GM18519 (cell line): ENCODE results near the gene CLIC1.

Experiments
- ATAC-seq: cut with Tn5 transposase; IDR thresholded peaks from one replicate; pipeline ENCODE4 v1.9.1; 2021; ENCODE audit warnings: mild to moderate bottlenecking, moderate library complexity; ENCODE audit not compliant: unreplicated experiment, low FRiP score

The CLIC1 gene

DNA sequence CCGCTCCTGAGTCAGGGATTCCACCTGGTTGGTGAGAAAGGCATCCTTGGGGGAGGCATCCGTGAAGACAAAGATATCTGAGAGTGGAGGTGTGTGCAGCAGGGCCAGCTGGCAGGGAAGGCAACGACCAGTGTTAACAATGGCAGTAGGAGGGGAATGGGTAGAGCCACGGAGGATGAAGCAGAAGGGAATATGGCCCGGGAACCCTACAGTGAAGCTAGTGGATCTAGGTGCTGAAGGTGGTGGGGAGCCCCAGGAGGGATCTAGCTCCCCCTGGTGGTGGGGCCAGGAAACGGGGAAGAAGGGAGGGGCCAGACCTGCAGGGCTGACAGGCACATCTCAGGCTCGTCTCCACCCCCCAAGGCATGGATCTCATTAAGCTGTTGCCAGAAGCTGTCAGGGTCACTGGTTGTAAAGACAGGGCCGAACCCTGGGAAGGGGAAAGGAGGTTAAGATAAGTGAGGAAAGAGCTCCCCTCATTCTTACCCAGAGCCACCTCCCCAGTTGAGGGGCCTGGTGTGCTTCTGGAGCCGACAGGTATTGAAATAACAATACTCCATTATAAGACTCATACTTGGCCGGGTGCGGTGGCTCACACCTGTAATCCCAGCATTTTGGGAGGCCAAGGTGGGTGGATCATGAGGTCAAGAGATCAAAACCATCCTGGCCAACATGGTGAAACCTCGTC, 33.5 kb upstream of the CLIC1 start:
- ATAC-seq = no peak

DNA sequence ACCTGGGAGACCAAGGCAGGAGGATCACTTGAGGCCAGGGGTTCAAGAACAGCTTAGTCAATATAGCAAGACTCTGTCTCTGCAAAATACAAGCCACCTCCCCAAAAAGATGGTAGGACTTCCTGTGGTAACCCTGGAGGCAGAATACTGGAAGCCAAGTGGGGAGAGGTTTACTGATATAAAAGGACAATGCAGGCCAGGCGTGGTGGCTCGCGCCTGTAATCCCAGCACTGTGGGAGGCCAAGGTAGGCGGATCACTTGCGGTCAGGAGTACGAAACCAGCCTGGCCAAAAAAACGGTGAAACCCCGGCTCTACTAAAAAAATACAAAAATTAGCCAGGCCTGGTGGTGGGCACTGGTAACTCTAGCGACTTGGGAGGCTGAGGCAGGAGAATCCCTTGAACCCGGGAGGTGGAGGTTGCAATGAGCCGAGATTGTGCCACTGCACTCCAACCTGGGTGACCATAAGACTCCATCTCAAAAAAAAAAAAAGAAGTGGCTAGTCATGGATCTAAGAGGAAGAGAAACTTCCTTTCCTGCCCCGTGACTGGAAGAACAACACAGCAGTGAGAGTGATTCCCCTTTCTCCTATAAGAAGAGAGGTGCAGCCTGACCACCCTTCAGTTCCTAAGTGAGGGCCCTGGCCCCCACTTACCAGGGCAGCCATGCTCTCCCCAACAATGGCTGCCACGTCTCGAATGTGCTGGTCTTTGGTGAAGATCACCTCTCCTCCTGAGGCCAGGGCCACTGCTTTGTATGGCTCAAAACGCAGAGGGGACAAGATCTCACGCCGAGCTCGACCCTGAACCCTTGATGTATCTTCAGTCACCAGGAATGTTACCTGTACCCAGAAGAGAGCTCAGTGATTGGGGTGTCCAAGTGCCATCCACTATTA, 32.3 kb upstream of the CLIC1 start:
- no peak for ATAC-seq

DNA sequence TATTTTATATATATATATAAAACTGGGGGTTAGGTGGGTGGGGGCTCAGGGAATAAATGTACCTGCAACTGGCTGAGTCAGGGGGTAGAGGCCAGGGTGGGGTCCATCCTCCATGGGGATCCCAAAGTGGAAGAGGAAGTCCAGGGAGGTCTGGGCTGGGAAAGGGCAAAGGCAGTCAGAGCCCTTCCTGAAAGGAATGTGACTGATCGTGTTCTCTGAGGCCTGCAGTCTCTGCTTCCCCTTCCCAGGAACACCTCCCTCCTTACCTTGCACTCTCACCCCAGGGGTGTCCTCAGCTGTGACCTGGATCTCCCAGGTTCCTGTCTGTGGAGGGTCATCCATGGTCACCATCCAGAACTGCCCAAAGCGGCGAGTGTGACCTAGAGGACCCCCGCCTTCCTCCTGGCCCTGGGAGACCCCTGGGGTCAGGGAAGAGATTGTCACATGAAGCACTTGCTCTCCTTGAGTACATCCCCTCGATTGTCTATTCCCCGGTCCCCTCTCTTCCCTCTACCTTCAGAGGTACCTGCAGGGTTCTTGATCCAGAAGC, 30.8 kb upstream of the CLIC1 start:
- ATAC-seq = no peak

DNA sequence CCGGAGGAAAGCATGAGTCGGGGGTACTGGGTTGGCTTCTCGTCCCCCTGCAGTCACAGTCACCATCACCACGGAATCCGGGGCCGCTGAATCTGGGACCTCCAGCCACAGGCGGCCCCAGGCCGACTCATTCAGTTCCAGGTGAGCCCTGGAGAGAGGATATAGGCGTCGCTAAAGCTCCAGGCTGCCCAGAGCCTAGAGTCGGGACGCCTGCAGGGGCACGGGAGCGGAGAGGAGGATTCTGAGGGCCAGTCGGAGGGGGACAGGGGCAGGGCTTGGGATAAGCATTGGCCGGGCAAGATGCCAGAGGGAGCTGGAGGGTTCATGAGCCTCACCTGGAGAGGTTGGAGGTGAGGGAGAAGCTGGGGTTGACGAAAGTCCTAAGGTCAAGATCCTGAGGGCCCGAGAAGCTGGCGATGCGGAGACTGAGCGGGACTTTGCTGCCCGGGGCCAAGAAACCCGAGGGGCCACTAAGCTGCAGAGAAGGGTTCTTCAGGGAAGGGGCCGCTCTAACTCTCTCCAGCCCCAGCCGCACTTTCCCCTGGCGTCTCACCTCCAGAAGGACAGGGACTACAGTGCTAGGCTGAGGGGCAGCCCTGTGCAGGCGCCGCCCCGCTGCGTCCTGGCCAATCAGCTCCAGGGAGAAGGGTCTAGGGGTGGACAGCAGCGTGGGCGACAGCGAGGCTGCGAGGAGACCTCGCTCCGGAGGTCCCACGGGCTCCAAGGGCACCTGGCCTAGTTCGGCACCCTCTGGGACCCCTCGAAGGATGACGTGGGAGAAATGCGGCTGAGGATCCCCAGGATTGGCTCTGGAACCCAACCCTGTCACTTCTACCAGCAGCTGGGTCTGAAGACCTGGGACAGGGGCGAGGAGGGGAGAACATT, 29.8 kb upstream of the CLIC1 start:
- no peak for ATAC-seq

DNA sequence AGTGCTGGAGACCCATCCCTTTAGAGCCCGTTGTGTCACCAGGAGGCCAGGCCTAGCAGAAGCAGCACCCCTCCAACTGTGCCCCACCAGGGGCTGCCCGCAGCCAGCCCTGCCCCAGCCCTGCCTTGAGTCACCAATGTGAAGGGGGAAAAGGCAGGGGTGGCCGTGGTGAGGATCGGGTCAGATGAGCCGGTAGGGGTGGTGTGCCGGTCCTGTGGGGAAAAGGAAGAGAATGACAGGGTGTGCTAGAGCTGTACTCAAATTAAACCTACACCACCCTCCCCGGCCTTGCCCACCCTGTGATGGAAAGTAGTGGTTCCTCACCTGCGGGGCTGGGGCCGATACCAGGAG, 29.2 kb upstream of the CLIC1 start:
- no peak for ATAC-seq

DNA sequence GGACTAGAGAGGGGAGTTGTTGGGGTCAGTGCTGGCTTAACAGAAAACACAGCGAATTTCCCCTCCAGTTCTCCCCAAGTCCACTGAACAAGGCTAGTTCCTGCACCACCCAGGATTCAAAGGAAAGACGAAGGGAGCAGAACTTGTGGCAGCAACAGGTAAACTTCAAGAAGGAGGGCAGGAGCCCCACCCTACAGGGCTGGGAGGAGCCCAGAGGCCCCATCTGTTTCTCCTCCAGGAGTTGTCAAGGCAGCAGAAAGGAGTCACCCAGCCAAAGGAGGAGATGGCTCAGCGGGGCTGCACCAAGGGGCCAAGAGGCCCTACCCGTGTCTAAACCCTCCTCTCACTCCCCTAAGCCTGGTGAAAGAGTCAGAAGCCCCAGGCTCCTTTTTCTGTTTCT, 27.9 kb upstream of the CLIC1 start:
- no peak for ATAC-seq

DNA sequence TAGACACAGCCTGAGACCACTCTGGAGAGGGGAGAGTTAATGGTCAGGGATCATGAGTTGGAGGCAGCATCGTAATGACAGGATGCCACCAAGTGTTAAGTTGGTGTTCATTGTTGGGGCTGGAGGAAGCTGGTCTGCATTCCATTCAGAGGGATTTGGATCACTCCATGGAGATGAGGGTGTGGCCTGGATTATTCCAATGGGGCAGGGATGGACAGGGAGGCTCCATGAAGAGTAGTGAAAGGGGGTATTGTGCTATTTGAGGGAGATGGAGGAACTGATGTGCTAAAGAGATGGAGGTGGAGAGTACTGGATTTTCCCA, 27.2 kb upstream of the CLIC1 start:
- no peak for ATAC-seq

DNA sequence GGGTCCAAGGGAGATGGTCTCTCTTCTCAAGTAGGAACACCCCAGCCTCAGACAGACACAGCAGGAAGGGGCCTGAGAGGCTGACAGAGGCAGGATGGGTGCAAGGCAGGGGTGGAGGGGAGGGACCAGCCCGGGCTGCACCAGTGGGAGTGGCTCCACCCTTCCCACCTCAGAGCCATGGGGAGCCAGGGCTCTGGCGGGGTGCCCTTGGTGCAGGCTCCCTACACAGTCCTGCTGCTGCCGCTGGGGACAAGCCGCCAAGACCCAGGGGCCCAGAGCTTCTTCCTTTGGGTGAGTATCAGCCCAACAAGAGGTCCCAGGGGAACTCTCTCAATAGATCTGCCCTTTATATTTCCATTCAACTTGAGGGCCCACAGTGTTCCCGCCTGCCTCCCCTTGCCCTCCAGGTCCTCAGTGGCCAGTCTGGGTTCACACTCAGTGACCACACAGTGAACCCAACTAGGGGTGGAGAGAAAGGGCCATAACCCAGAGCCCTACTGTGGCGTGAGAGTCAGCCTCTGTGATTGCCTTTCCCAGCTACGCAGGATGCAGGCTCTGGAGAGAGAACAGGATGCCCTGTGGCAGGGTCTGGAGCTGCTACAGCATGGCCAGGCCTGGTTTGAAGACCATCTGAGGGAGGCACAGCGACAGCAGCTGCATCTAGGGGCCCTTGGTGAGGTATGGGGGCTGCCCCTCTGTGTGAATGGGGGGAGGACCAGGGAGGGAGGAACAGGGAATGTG, 26.7 kb upstream of the CLIC1 start:
- ATAC-seq = no peak

DNA sequence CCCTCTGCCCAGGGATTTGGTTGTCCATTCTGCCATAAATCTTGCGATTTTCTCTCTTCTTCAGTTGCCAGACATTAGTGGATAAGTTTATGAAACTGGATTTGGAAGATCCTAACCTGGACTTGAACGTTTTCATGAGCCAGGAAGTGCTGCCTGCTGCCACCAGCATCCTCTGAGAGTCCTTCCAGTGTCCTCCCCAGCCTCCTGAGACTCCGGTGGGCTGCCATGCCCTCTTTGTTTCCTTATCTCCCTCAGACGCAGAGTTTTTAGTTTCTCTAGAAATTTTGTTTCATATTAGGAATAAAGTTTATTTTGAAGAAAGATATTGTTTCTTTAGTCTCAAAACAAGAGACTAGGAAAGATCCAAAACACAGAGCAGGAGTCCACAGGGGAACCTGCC, 26.0 kb upstream of the CLIC1 start, which contains the start of gene SAPCD1:
Gene SAPCD1 (plus strand): TSS at position 301 of the 400 bp plus-strand sequence. CDS start 399 bp downstream, outside the sequence.
- no peak for ATAC-seq

DNA sequence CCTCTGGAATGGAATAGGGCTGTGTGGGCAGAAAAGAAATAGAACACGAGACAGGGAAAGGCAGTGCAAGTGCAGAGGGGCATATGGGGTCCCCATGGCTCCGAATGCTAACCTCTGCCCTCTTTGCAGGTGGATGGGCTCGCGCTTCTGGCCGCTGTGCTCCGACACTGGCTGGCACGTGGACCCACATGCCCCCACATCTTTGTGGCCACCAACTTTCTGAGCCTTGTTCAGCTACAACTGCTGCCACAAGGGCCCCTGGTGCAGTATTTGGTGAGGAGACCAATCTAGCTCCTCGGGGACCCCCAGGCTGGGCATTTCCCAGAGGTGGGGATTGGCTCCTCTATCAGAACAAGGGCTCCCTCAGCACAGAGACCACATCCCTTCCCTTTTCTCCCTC, 25.0 kb upstream of the CLIC1 start:
- no peak for ATAC-seq

DNA sequence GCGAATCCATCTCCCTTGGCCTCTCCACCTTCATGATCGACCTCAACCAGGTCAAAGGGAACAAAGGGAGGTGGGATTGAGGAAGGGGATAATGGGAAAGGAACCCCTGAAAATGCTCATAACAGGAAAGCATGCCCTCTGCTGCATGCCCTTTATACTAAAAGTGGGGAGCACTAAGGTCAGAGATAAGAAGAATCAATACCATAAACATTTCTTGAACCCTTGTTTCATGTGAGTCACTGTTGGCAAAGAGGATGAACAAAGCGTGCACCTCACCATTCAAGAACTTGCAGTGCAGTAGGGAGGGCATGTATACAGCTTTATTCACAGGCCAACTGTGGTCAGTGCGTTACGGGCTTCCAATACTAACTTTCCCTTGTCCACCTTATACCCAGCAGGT, 24.5 kb upstream of the CLIC1 start:
- ATAC-seq = no peak

DNA sequence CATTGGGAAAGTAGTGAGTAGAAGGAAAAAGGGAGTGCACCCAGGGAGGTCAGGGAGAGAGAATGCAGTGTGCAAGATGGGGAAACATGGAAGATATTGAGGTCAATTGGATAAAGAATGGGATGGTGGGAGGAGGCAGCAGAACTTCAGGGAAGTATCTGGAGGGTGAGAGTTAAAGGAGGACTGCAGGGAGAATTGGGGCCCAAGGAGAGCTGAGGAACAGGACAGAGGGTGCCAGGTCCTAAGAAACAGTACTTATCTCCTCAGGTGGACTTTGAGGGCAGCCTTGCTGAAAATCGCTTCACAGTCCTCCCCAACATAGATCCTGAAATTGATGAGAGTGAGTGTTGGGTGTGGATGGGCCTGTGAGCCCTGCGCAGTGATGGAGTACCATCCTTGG, 22.0 kb upstream of the CLIC1 start:
- no peak for ATAC-seq

DNA sequence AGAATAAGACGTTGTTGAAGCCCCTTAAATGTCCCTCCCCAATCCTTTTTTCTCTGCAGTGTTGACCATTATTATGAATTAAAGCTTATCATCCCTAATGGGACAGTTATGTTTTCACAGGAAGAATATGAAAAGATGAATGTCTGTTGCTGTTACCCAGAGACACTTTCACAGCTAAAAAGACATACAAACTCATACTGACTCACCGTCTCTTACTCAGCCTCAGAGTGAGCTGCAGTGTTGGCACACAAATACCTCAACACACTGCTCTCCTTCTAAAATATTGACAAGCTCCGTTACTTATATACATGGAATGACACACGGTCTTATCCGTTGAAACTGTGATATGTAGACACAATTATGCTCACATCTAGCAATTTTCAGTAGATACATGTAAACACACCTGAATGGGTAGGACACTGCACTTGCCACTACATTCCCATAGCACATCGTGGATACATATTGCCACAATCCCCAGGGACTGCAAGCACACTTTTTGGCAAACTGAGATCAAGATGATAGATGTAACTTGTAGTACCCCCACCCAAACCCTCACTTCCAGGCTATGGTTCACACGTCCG, 16.5 kb upstream of the CLIC1 start:
- ATAC-seq = no peak

DNA sequence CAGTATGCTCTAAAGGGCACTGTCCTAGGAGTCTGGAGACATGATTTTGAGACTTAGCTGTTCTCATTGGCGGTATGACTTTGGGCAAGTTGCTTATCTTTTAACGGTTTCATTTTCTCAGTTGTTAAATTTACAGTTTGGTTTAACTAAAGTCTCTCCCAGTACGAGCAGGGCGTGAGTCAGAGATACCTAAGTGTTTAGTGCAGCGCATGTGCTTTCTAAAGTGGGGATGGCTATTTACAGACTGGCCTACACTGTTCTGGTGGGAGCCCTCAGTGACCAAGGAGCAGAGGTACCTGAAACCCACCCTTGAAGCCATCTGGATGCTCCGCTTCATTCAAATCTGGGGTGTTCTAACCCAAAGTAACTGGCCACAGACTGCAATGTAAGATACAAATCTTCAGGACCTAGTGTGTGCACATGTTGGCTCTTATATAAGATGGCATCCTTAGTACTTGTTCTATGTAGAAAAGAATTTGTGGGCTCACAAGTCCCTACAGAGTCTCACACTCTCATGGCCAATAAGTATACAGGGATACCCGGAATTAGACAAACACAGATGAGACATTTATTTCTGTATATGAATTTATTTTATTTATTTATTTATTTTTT, 14.2 kb upstream of the CLIC1 start:
- no peak for ATAC-seq

DNA sequence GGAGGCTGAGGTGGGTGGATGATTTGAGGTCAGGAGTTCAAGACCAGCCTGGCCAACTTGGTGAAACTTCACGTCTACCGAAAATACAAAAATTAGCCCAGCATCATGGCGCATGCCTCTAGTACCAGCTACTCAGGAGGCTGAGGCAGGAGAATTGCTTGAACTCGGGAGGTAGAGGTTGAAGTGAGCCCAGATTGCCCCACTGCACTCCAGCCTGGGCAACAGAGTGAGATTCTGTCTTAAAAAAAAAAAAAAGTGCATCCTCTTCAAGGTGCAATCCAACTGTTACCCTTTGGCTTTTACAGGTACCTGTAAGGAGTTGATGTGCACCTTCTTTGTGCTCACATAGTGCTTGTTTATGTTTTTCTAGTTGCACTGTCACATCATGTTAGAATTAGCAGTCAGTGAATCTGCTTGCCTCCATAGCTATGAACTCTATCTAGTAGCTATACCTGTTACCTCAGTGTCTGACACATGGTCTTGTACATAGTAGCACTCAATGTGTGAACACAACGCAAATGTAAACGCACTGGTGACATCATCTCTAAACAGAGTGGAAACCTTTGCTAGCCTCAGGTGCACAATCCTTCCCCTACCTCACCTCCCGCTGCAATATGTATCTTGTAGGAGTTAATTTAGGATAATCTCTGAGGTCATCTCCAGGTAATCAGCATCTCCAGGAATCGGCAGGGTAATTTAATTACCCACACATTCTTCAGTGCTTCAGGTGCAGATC, 13.1 kb upstream of the CLIC1 start:
- no peak for ATAC-seq

DNA sequence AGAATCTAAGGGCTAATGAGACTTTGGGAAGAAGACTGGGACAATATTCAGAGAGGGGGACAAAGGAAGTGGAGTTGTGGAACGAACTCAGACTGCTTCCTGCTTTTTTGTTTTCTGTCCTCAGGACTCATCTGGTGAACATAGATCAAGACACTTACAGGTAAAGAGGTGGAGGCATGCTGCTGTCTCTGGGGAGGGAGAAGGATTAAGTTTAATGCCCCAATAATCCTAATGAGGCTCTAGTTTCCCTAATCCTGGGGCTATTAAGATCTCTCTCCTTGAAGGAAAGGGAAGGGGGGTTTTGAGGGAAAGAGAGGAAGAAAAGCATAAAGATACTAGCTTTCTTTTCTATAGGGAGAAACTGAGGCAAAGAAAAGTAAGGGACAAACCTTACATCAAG, 8.1 kb upstream of the CLIC1 start:
- no peak for ATAC-seq

DNA sequence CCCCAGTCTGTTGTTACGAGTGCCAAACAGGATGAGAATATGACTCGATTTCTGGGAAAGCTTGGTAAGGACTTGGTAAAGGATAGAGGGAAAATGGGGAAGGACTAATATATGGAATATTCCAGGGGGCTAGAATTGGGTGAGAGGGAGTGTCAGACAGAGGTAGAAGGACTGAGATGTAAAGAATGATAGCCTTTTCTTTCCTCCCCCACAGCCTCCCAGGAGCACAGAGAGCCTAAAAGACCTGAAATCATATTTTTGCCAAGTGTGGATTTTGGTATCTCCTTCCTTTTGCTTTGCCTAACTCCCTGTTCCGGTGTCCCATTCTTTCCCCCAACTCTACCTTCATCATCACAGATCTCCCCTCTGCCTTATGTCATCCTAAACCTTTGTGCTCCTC, 6.6 kb upstream of the CLIC1 start:
- no peak for ATAC-seq

DNA sequence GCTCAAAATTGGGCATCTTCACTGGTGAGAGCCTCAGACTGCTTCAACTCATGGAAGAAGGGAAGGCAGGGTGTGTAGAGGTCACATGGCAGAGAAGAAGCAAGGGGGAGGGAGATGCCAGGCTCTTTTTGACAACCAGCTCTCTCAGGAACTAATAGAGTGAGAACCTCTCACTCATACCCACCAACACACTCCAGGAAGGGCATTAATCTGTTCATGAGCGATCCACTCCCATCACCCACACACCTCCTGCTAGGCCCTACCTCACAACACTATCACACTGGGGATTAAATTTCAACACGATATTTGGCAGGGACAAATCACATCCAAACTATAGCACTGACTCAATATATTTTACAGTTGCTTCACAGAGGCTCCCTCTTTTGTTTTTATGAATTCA, 5.5 kb upstream of the CLIC1 start:
- ATAC-seq = no peak
